Lung microvascular endothelial cell (primary cell): ENCODE results near the gene LEKR1. TPM values are rescaled to one million over a fixed set of nuclear protein-coding genes. Genes with fewer than 3 reads are reported as not detected.

Experiments
- total RNA-seq: library from RNA; depleted of rRNA; stranded (reverse); fragments of >200 nt; gene quantifications from 2 replicates; pipeline ENCODE4 v1.2.1, GENCODE V29; 2014

Gene LEKR1
- total RNA-seq, 1 donor from 2014 or later, result 0.60 TPM

Other genes with a start within 250 kb of the LEKR1 start
- gene TIPARP, start 151.8 kb upstream of the LEKR1 start, total RNA-seq, result 14.8 and 32.1 TPM in 2 replicates